Brain microvascular endothelial cell (primary cell): ENCODE results near the gene ADGRD1.

Source experiments
- DNase-seq: peaks from one replicate; pipeline ENCODE4 v3.0.0-alpha.2; 2020
- H3K27ac ChIP-seq: fragments of 250-450 bp; sonication (Bioruptor Pico); 2 replicates; pipeline ENCODE4 v1.5.1; 2020; ENCODE audit warnings: mild to moderate bottlenecking, moderate library complexity
- H3K27me3 ChIP-seq: fragments of 250-450 bp; sonication (Bioruptor Pico); replicated peaks from 2 replicates; pipeline ENCODE4 v1.5.1; 2020; ENCODE audit warnings: mild to moderate bottlenecking
- H3K36me3 ChIP-seq: fragments of 250-450 bp; sonication (Bioruptor Pico); replicated peaks from 2 replicates; pipeline ENCODE4 v1.5.1; 2020; ENCODE audit warnings: mild to moderate bottlenecking
- H3K4me3 ChIP-seq: 2 replicates; pipeline ENCODE4 v1.5.1; 2011; ENCODE audit warnings: low read depth, mild to moderate bottlenecking, control low read depth, low read length, moderate library complexity
- in situ Hi-C: cut with HindIII; loops from 2 replicates; pipeline ENCODE4 v1.10.0; 2017; ENCODE audit warnings: low sequenced_read_pairs, low pct_ligation_motif_present
- TF ChIP-seq, protein P1 (sequence below): IDR thresholded peaks from 2 replicates; pipeline ENCODE4 v1.5.1; 2011; ENCODE audit warnings: low read depth, mild to moderate bottlenecking, moderate library complexity, low read length, control low read depth, inconsistent platforms; ENCODE audit errors: missing control alignments

ADGRD1 gene

DNA sequence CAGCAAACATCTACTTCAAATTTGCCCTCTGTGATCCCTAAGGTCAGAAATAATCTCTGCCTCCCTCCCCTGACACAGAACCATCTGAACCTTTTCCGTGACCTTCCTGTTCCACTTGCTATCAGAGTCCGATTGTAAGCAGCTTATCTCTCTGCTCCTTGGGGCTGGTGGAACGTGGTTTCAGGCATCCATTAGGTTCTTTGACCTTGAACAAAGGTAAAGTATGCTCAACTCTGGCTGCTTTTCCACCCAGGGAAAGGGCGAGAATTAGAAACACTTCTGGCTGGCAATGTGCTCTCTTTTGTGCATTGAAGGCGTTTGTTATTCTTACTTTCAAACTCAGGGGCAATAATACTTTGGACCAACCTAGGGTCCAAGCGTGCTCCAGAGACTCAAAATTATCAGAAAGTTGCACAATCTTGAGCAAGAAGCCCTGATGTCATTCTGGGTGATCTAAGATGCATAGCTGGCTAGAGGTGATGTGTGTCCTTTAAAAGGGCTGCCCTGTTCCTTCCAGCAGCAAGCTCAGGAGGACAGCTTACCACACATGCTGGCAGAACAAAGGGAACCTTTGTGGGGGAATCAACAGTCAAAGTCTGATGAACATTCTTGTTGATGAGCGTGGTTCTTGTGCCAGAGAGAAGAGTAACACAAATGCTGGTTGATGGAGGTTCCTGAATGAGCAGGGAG lies 29.8 kb downstream of the ADGRD1 start:
- no peak for DNase-seq
- Histone ChIP-seq H3K36me3 (no peaks in the 10 kb centered on the region), H3K27ac (no peak overlapping the region), H3K4me3 (no peak overlapping the region), H3K27me3 (no peaks in the 10 kb centered on the region)
- in situ Hi-C loops, result no loop called here
- TF ChIP-seq, protein P1, sequence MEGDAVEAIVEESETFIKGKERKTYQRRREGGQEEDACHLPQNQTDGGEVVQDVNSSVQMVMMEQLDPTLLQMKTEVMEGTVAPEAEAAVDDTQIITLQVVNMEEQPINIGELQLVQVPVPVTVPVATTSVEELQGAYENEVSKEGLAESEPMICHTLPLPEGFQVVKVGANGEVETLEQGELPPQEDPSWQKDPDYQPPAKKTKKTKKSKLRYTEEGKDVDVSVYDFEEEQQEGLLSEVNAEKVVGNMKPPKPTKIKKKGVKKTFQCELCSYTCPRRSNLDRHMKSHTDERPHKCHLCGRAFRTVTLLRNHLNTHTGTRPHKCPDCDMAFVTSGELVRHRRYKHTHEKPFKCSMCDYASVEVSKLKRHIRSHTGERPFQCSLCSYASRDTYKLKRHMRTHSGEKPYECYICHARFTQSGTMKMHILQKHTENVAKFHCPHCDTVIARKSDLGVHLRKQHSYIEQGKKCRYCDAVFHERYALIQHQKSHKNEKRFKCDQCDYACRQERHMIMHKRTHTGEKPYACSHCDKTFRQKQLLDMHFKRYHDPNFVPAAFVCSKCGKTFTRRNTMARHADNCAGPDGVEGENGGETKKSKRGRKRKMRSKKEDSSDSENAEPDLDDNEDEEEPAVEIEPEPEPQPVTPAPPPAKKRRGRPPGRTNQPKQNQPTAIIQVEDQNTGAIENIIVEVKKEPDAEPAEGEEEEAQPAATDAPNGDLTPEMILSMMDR, result no peak

DNA sequence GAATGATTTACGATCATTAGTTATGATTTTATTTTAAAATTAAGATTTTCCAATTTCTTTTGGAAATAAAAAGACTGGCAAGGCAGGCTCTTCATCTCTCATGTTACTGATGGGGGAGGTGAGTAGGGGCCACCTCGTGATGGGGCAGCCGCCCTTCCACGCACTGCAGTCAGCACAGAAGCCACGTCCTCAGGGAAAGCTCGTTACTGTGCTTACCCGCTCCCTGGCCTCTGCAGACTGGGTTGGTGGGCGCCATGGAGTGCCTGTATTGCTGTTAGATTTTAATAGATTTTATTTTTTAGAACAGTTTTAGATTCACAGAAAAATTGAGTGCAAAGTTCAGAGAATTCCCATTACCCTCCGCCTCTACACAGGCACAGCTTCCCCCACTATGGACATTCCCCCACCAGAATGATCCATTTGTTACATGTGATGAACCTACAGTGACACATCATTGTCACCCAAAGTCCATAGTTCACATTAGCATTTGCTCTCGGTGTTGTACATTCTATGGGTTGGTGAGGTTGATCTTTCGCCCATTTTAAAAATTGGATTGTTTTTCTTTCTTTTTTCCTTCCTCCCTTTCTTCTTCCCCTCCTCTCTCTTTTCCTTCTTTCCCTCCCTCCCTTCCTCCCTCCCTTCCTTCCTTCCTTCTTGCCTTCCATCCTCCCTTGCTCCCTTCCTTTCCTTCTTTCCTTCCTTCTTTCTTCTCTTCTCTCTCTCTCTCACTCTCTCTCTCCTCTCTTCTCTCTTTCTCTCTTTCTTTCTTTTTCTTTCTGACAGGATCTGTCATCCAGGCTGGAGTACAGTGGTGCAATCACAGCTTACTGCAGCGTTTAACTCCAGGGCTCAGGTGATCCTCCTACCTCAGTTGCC lies 30.7 kb downstream of the ADGRD1 start:
- in situ Hi-C loops, result no loop called here
- Histone ChIP-seq H3K4me3 (no peak overlapping the region), H3K36me3 (no peaks in the 10 kb centered on the region), H3K27me3 (no peaks in the 10 kb centered on the region), H3K27ac (no peak overlapping the region)
- TF ChIP-seq, protein P1, result no peak
- no peak for DNase-seq

DNA sequence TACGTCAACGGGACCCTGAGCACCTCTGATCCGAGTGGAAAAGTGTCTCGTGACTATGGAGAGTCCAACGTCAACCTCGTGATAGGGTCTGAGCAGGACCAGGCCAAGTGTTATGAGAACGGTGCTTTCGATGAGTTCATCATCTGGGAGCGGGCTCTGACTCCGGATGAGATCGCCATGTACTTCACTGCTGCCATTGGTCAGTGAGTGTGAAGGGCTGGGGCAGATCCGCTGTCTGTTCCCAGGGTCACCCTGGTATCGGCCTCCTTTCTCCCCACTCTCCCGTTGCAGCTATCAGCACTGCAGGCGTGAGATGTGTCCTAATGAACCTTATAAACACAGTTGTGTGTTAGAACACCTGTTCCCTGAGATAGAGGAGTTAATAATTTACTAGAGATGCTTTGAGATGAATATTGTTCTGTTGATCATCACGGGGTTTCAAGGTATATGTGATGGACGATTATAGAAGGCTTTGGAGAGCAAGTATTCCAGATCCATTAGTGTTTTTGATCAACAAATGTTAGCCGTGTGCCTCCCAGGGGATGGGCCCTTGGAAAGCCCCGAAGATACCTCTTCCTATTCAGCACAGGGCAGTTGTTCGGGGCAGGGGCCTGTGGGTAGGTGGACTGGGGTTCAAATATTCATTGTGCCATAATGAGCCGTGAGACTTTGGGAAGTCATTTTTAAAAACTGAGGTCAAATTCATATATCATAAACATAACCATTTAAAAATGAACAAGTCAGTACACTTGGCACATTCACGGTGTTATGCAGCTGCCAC lies 33.6 kb downstream of the ADGRD1 start:
- Histone ChIP-seq H3K4me3 (no peak overlapping the region), H3K27me3 (no peaks in the 10 kb centered on the region), H3K36me3 (no peaks in the 10 kb centered on the region), H3K27ac (no peak overlapping the region)
- DNase-seq, result no peak
- in situ Hi-C loops, result no loop called here
- TF ChIP-seq, protein P1, result no peak

DNA sequence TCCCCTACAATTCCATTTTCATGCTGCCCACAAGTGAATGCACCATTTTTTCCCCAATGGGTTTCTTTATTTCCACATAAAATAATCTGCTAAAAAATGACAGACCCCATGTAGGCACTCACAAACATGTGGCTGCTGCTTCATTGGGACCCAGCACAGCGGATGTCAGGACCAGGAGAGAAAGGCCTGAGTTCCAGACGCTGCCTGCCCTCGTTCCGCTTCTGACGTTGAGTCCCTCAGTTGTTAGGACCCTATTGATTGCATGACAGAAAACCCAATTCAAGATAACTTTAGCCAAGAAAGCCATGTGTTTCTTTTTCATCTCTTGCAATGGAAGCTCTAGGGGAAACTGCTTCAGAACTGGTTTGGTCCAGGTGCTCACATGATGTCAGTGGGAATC lies 34.6 kb downstream of the ADGRD1 start:
- no peak for DNase-seq
- in situ Hi-C loops, result no loop called here
- H3K4me3 ChIP-seq, result no peak overlapping the region

DNA sequence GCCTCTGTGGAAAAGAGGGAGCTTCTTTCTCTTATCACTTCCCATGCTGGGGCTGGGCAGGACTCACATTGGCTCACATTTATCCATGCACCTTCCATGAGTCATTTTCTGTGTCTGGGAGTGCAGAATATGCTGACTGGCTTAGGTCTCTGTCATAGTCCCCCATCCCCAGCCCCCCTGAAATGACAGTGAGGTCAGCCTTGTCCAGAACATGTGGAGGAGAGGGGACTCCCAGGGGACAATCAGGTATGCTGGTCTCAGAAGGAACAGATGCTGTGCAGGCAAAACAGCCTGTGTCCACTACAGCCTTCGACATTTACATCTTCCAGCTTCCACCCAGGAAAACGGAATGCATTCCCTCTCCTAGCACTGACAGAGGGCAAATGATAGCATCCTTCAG lies 35.0 kb downstream of the ADGRD1 start:
- in situ Hi-C loops, result no loop called here

More for the DNA sequence above, 34.6 kb downstream of the ADGRD1 start:
- Histone ChIP-seq H3K36me3 (no peaks in the 10 kb centered on the region), H3K27ac (no peak overlapping the region), H3K27me3 (no peaks in the 10 kb centered on the region)
- TF ChIP-seq, protein P1, result no peak

More for the DNA sequence above, 35.0 kb downstream of the ADGRD1 start:
- Histone ChIP-seq H3K4me3 (no peak overlapping the region), H3K36me3 (no peaks in the 10 kb centered on the region), H3K27me3 (no peaks in the 10 kb centered on the region), H3K27ac (no peak overlapping the region)
- TF ChIP-seq, protein P1, result no peak
- DNase-seq, result no peak
